HG02610 (cell line): ENCODE data around the gene ESPNL.

Experiments used
- ATAC-seq: cut with Tn5 transposase; IDR thresholded peaks from one replicate; pipeline ENCODE4 v1.9.1; 2021; ENCODE audit warnings: mild to moderate bottlenecking, moderate library complexity; ENCODE audit not compliant: unreplicated experiment

The ESPNL gene

DNA sequence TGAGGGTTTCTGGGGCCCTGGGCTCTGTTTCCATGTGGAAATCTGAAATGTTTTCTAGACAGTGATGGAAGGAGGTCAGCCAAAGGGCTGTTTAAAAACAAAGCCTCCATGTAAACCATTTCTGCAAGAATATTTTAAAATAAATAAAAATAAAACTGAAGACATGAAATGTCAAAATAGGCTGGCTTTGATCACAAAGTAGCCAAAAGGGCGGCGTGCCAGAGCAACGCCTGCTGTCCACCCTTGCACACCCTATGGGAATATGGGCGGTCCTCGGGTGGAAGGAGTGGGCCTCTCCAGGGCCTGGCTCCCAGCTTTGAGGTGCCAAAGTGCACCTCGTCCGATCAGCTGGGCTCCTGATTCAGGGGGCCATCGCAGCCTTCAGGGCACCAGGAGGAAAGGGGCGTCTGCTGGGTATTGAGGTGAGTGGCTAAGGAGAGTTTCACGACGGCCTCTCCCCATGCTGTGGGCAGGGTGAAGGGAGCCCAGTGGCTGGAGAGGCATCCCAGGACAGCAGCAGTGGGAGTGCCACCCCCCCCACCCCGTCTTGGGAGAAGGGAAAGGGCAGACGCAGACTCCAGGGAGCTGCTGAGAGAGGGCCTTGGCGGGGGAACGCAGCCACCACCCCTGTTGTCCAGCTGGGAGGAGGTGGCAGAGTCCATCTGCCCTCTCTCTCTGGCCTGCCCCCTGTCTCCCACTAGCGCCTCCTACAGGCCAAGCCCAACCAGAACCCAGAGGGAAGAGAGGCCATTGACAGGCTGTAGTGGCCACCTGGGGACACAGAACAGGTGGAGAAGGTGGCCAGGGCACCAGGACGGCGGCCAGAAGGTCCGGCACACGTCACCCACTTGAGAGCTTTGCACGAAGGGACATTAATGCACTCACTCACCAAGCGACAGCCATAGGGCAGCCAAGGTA is 52.9 kb downstream of the ESPNL start:
- ATAC-seq = no peak

DNA sequence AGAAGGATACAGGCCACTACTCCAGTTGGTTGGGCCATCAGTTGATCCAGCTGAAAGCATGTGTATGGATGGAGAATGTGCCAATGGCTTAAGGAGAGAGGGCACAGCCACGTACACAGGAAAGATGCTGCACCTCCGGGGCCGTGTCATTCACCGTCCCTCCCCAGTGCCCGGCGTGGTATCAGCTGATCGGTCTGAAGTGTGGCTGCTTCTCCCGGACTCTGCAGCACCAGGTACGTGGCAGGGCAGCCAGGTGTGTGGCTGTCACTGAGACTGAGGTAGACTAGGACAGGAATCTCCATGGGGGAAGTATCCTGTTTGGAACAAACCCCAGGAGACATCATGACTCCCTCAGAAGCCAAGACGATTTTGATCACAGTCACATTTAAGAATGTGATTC is 54.4 kb downstream of the ESPNL start:
- no peak for ATAC-seq

DNA sequence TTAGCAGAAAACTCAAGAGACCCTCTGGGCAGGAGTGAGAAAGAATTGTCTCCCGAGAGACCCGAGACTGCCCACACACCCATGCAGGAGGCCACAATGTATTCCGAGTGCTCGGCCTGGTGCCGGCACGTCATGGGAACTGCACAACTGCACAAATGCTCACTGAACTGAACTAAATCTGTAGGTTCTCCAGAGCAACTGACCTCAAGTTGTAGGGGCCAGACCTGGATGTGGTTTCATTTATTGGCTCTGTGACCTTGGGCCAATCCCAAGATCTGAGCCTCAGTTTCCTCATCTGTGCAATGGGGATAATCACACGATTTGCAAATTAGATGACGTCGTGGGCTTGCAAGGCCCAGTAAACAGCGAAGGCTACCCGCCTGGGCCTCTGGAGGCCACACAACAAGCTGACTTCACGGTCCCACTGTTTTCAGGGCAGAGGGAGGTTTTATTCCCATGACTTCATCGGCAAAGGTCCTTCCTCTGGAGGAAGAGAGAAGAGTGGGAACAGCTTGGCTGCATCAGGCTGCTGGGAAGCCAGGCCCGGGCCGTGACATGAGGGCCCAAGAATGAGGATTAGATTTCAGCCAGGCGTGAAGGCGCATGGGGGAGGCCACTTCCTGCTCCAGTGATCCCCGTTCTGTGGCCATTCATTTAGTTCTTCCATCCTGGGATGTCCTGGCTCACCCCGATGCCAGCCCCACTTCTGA is 55.1 kb downstream of the ESPNL start:
- ATAC-seq = no peak

DNA sequence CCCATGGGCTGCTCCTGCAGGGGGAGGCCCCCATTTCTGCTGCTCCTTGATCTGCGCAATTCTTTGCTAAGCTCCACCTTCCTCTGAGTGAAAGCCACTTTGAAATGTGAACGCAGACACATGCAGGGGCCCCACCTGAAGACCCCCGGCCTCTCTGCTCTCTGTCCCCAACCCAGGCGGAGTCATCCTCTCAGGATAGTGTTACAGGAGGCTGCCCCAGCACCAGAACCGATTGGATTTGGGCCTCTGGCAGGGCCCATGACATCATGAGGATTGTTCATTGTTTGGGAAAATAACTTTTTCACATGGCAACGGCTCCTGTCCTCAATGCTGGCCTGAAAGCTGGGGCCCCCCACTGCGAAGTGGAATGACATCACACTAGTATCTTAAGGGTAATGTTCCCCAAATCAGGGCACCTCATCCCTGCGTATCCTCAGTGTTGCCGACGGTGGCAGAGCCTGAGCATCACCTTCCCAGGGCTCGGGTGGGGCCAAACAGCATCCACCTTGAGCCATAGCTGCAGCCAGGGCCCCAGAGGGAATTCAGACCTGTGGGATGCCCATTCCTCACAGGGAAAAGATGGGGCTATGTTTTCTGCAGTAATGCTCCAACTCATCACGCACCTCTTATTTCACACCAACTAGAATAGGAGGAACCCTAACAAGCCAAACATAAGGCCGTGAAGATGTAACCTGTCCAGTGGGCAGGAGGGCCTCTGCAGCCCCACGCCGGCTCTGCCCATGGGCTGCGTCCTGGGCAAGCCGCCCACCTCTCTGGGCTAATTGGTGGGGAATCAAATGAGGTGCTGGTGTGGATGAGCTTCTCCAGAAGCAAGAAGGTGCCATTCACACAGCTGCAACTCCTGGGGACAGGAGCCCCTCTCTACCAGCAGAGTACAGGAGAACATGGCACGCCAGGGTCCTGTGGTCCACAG is 55.9 kb downstream of the ESPNL start:
- ATAC-seq = no peak

DNA sequence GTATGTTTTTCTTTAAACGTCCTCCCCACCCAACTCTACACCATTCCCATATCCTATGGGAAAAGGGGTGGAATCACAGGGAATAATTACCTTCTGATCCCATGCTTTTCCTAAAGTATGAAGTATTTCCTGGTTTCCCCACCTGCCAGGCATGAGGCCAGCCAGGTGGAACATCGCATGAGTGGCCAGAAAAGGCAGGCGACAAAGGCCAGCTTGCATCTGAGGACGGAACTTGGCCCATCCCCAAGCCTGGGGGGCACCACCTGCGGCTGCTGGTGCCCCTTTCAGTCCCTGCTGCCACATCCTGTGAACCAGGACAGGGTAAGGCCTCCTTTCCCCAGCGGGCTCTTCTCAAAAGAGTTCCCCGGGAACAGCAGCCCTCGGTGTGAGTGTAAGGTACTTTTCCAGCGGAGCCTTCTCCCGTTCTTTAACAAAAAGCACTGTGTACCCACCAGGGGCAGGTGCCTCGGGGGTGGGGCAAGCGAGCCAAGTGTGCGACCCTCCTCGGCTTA is 57.4 kb downstream of the ESPNL start:
- no peak for ATAC-seq

DNA sequence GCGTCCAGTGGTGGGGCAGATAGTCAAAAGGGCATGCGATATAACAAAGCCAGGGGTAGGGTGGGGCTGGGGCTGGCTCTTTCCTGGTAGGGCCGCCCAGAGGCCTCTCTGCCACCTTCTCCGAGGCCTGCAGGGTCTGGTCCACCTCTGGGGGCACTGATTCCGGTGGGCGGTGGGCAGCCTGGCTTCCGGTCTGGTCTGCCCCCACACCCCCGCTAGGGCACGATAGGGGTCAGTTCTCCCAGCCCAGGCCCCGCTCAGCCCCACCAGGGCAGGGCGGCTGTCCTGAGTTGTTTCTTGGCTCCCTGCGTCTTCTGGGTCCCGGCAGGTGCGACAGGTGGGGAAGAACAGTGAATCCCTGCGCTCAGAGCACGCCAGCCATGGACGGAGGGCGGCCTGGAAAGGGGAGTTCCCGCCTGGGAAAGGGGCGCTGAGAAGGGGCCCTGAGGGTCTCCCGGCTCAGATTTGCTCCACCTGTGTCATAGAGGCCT is 57.9 kb downstream of the ESPNL start:
- ATAC-seq = no peak

DNA sequence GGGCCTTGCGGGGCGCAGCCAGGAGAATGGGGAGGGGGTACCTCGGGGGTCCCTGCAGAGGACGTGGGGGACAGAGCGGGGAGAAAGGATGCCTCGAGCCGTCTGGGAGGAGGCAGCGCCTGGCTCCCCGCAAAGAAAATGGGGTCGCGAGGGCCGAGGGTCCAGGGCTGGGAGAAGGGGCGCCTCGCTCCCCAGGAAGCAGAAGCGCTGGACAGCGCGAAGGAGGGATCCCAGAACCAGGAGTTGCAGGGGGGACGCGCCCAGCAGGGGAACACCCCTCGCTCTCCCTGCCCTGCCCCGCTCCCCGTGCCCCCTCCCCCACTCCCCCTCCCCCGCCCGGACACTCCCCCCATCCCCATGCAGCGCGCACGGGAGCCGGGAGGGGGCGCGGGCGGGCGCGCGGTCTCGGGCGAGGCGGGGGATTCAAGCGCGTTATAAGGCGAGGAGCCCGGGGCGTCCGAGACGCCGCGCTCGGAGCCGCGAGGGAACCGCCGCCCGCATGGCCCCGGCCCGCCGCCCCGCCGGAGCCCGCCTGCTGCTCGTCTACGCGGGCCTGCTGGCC is 58.5 kb downstream of the ESPNL start, which contains the start of gene ERFE:
TSS of gene ERFE (plus strand) at position 462 of the 562 bp plus-strand sequence. CDS start at position 500, 38 bp downstream.
- no peak for ATAC-seq

DNA sequence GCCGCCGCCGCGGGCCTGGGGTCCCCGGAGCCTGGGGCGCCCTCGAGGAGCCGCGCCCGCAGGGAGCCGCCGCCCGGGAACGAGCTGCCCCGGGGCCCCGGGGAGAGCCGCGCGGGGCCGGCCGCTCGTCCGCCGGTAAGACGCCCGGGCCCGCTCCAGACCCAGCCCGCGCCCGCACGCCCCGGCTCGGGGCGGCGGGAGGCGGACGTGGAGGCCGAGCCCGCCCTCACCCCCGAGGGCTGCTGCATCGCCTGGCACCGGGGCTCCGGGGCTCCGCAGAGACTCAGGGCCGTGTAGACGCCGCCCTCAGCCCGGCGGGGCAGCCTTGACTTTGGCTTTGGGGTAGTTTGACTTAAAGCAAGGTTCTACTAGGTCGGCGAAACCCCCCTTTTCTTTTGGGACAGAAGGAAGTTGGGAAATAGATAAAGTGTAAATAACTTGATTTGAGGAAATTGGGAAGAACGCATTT is 59.0 kb downstream of the ESPNL start:
- ATAC-seq = no peak

DNA sequence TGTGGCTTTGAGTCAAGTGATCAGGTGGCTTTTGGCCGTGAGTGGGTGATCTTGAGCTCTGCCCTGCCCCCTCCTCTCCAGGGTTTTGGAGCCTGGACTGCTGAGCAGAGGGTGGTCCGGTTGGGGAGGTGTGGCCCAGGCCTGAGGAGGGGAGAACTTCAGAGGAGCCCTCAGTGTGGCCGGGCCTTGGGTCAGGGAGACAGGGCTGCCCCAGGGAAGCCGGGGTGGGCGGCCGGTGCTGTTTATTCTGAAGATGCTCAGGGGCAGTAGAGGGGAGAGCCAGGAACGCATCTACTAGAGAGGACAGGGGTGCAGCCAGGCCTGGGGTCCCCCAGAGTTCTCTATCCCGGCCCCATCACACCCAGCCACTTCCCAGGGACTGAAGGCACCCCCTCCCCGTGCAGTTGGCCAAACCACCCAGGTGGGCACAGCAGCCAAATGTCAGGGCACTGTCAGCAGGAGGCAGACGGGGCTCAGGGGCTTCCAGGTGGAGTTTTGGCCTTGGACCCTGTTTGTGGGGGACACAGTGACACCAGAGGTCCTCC is 59.6 kb downstream of the ESPNL start:
- ATAC-seq = no peak

DNA sequence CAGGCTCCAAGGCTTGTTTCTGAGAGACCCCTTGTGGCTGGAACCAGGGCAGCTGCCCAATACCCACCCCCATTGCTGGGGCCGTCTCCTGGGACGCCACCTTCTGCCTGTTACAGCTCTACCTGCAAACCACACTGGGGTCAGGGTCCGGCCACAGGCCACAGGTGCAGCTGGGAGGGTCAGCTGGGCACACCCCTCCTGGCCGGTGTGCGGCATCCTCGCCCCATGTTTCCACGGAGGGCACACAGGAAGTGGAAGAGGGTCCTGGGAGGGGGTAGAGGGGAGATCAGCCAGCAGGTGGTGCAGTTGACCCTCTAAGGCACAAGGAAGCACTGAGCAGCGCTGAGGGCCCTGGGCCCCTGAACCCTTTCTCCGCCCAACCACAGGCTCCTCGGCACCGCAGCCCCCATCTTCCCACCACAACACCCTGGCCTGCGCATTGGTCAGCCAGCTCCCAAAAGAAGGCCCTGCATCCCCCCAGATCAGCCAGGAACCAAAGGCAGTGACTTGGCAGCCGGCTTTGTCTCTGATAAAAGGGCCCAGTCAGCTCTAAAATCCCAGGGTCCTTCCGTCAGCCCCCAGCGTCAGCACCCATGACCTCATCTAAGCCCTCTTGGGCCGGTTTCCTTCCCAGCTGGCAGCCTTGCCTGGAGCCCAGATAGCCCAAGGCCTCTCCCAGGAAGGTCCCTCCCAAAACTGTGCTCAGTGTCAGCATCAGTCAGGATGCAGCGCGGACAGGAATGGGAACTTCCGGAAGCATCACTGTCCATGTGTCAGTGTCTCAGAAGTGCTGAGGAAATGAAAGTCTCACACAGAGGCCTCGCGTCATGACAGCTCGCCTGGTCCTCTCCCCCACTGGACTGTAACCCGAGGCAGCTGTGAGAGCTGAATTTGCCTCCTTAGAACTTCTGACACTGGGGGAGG is 60.3 kb downstream of the ESPNL start:
- no peak for ATAC-seq

DNA sequence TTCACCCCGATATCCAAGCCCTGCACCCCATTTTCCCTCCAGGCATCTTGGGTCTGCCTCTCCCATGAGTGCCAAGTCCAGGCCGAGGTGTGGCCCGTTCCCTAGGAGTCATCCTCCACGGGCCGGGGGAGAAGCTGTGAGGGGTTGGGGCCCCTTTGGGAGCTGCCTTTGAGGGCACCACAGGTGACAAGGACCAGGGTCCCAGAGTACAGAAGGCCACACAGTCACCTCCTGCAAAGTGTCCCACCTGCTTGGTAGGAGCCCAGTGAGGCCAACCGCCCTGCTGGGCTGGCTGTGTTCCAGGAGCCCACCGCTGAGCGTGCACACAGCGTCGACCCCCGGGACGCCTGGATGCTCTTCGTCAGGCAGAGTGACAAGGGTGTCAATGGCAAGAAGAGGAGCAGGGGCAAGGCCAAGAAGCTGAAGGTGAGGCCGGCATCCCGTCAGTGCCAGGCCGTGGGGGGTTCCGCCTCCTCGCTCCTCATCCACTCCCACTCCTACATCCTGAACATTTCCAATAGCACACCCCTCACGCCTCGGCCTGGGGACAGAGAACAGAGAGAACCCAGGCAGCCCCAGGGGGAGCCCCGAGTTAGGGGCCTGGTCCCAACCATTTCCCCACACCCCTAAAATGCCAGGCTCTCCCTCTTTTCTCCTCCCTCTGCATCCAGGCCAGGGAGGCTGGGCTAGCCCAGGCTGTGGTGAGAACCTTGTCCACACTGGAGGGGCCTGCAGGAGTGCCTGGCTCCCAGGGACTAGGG is 61.3 kb downstream of the ESPNL start:
- no peak for ATAC-seq

DNA sequence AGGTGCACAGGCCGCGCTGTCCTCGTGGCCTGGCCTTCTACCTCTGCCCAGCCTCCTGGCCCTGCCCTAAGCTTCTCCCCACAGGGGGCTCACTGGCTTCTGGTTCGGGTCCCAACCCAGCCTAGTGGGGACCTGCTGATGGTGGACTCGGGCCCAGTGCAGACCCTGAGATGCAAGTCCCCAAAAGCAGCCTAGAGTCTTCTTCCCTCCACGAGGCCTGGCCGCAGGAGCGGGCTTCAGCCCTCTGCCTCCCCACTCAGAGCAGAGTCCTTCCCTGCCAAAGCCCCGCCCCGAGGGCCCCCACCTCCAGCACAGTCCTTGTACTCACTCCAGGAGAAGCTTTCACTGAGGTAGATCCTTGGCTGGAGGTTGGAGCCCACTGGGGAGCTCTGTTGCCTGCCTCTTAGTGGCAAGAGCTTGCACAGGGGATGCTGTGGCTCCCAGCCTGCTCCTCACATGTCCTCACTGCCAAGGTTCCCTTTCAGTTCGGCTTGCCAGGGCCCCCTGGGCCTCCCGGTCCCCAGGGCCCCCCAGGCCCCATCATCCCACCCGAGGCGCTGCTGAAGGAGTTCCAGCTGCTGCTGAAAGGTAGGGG is 62.2 kb downstream of the ESPNL start:
- no peak for ATAC-seq

DNA sequence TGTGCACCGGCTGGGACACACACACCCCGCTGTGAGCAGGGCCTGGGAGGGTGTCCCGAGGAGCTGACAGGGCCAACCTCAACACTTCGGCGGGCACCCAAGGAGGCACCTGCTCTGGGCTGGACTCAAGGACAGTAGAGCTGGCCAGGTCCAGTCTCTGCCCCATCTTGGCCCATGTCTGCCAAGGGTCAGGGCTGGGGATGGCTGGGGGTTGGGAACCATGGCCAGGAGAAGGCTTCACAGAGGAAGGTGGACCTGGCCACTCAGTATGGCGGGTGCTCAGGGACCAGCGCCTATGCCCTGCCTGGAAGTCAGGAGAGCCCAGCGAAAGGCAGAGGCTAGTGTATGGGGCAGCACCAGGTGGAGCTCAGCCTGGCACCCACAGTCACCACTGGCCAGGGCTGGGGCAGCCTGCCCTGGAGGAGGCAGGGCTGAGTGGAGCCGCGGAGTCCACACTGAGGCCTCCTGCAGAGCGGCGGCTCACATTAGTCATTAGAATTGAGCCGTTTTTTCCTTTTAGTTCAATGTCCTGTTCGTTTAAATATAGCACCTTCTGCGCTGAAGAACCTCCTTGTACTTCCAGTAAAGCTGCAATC is 62.8 kb downstream of the ESPNL start:
- no peak for ATAC-seq

DNA sequence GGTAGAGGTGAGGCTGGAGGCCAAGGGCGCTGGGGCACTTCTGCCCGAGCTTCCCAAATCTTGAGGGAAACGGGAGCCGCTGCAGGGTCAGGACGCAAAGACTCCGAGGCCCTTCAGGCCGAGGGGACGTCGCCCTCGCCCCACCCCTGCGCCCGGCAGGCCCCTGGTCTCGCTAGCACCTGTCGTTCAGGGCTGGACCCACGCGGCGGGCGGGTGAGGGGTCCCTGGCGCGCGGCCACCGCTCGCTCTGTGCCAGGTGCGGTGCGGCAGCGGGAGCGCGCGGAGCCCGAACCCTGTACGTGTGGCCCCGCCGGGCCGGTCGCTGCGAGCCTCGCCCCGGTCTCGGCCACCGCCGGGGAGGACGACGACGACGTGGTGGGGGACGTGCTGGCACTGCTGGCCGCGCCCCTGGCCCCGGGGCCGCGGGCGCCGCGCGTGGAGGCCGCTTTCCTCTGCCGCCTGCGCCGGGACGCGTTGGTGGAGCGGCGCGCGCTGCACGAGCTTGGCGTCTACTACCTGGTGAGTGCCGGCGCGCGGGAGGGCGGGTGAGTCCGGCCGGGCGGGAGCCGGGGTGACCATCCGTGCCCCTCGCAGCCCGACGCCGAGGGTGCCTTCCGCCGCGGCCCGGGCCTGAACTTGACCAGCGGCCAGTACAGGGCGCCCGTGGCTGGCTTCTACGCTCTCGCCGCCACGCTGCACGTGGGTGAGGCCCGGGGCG is 63.5 kb downstream of the ESPNL start:
- no peak for ATAC-seq

DNA sequence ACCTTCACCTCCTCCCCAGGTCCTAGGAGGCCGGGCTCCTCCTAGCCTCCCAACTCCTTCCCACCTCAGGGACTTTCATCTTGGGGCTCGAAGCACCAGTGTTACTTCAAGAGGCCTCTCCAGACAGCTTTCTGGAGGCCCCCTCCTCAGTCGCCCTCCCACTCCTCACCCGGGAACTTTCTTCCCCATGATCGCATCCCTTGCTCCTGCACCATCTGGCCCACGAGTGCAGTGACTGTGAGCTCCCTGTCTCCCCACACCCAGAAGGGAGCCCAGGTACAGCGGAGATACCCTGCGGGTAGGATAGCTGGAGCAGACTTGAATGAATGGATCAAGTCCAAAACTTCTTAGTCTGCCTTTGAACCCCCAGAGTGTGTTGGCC is 64.8 kb downstream of the ESPNL start:
- ATAC-seq = no peak

DNA sequence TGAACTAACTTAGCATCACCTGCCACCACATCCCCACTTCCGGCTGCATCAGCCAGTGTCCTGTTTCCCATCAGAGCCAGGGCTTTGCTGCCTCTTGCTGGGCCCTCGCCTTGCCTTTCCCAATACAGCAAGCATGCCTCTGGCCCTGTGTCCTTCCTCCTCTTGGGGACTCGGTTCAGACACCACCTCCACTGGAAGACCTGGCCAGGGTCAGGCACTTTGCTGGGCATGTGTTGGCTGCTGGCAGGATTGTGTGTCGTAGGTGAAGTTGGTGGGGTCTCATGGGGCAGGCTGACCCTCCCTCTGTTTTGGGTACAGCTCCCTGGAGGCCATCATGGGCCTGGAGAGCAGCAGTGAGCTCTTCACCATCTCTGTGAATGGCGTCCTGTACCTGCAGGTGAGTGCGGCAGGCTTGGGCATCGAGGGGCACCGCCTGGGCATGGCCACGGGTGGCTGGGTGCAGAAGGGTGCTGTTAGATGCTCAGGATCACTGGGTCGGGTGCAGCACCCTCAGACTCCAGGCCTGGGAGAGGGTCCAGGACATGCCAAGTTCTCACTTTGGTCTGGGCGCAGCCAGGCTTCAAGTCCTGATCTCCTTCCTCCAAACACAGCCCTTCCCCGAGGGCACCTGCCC is 65.3 kb downstream of the ESPNL start:
- ATAC-seq = no peak
